ENCODE data around the gene WNK2. TPM values are rescaled to one million over a fixed set of nuclear protein-coding genes. Genes with fewer than 3 reads are reported as not detected.

The WNK2 gene
- total RNA-seq, 2 experiments from 2014 or later = 0.31 to 0.55 TPM

DNA sequence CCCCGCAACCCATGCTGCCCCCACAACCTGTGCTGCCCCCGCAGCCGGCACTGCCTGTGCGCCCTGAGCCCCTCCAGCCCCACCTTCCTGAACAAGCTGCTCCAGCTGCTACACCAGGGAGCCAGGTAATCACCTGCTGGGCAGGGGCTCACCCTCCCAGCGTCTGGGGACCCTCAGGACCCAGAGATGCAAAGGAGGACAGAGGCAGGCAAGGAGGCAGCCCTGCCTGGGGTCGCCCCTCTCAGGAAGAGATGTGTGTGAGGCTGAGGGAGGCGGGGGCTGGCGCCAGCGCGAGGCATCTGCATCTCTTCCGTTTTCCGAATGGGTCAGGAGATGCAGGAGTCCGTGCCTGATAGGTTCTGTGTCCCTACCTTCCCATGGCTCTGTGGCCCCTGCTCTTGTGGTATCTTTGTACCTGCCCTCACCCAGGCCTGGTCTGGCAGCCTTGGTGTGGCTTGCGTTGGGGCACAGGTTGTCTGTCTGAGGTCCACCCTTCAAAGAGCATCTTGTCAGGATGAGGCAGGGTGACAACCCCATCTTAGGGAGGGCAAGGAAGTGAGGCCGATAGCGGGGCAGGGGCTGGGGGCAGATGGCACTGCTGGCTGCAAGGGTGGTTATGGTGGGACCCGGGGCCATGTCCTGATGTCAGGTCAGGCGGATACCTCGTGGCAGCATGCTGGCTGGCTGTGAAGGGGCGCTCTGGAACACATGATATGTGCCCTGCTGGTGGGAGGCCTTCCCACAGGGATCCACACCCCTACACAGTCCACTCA lies 75.7 kb downstream of the WNK2 start:
- ChIA-PET CTCF (no interaction called here), POLR2A (no interaction called here)

DNA sequence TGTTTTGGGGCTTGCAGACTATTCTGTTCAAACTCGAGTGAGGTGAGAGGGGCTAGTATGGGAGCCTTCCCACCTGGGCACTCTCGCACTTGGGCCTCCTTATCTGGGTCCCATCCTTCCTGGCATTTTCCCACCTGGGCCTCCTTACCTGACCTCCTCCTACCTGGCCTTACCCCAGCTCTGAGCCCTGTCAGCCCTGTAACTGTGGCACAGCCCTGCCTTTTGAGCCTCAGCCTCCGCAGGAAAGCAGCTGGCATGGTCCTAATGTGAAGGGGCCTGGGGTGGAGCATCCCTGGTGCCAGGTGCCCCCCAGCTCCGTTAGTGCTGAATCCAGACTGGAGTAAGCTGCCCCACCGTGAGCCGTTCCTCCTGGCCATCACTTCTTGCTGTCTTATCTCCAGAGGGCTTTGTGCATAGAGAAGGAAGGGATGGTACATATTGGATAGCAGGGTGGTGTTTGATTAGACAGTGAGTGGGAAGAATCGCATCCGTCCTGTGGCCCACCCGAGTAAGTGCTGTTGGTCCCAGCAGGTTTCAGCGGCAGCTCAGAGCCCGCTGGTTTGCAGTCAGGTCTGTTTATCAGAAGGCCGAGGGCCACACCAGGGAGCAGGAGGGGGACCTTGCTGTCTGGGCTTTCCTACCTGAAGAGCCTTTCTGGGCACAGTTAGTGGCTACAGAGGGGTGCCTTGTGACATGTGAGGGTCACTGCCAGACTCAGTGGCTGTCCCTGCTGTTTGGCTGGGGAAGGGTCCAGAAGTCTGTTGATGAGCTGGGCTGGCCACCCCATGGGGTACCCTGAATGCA lies 76.5 kb downstream of the WNK2 start:
- CTCF ChIA-PET = interaction anchor here (0.6 kb wide), 1 partner anchor 27 kb away, joined by 3 read pairs; no protein-coding TSS in a partner anchor
- POLR2A ChIA-PET = no interaction called here

DNA sequence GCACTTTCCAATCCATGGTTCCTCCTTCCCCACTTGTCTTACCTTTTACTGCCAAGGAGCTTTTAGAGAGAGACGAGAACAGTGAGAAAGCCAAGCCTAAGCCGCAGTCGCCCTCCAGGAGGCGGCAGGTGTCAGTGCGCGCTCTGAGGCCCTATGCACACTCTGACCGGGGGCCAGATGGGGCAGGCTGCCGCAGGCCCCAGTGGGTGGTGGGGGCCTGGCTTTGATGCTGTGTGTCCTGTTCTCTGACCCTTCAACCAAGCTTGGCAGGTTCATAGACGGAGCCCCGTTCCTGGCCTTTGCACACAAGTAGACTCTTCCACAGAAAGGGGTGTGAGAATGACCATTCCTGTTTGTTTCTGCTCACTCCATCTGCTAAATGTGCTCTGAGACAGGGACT lies 77.3 kb downstream of the WNK2 start:
- CTCF ChIA-PET = interaction anchor here (0.6 to 1.6 kb wide), 2 partner anchors 28 to 42 kb away, joined by 3 read pairs; no protein-coding TSS in a partner anchor

DNA sequence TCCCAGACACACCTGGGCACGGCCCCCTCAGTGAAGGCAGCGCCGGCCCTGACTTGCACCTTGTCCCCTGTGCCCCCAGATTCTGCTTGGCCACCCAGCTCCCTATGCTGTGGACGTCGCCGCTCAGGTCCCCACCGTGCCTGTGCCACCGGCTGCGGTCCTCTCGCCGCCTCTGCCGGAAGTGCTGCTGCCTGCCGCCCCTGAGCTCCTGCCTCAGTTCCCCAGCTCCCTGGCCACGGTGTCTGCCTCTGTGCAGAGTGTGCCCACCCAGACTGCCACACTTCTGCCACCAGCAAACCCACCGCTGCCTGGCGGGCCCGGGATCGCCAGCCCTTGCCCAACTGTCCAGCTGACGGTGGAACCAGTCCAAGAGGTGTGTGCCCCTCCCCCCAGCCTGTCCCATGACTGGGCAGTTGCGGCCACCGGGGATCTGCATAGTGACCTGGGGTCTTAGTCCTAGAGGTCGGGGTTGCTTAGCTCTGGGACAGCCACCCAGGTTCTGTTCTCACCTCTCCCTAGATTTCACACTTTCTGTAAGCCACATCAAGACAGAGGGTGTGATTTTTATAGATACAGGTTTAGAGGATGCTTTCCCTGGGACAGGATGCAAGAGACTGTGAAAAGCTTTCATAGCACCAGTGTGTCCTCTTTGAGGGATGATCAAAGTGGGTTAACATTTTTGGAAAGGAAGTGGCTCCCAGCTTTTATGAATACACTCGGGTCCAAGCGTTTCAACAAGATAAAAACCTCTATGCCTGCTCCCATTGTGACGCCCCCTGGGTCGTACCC lies 78.0 kb downstream of the WNK2 start:
- ChIA-PET CTCF (interaction anchor here (1.6 kb wide), 1 partner anchor 41 kb away, joined by 3 read pairs; no protein-coding TSS in a partner anchor), POLR2A (no interaction called here)

More for the DNA sequence above, 77.3 kb downstream of the WNK2 start:
- POLR2A ChIA-PET = no interaction called here

DNA sequence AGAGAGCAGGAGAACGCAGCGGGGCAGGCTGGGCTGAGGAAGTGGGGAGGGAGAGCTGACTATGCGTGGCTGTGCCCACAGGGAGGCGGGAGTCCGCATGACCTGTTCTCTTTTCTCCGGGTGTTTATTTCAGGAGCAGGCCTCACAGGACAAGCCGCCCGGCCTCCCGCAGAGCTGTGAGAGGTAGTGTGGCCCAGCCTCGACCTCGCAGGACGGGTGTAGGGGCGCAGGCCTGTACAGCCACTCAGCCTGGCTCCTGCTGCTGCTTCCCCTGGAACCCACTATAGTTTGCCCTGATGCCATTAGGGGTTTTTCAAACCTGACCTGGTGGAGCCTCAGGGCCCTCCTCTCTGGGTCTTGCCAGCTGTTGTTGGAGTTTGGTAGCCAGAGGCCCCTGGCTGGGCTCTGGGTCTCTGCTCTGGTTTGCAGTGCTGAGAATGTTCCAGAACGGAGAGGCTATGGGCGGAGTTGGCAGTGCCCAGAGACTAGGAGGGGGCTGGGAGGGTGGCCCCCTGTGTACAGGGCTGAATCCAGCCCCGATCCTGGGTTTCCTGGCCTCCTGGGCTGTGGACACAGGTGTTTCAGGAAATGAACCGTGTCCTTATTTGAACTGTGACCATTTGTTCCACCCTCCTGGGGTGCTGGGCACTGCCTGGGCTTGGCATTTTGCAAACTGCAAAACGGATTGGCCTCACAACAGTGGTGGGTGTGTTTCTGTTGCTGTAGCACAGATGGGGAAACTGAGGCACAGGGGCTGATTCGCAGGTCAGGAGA lies 78.8 kb downstream of the WNK2 start:
- POLR2A ChIA-PET = no interaction called here
- CTCF ChIA-PET = interaction anchor here (1.6 kb wide), 1 partner anchor 40 kb away, joined by 3 read pairs; no protein-coding TSS in a partner anchor

DNA sequence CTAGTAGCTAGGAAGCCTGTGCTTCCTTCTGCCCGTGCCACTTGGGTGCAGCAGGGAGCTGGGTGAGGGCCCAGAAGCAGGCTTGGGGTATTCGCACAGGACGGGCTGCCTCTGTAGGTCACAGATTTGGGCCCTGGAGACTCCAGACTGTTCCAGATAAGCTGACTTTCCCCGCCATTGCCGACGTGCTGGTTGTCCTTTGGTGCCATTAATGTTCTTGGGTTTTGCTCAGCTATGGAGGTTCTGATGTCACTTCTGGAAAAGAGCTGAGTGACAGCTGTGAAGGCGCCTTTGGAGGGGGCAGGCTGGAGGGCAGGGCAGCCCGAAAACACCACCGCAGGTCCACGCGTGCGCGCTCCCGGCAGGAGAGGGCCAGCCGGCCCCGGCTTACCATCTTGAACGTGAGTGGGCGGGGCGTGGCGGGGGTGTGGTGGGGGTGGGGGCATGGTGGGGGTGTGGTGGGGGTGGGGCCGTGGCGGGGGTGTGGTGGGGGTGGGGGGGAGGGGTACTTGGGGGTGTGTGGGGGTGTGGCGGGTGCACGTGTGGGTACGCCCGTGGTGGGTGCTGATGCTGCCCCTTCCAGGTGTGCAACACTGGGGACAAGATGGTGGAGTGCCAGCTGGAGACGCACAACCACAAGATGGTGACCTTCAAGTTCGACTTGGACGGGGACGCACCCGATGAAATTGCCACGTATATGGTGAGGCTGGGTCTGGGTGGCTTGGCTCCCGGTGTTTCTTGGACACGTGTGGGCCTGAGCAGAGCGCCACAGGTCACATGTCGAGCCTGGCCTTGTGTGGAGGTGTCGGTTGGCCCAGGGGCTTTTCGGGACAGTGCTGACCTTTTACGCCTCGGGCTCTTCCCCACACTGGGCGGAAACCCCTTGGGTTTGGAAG lies 79.6 kb downstream of the WNK2 start:
- POLR2A ChIA-PET = no interaction called here
- CTCF ChIA-PET = interaction anchor here (0.5 kb wide), 1 partner anchor 137 kb away, joined by 3 read pairs; no protein-coding TSS in a partner anchor

DNA sequence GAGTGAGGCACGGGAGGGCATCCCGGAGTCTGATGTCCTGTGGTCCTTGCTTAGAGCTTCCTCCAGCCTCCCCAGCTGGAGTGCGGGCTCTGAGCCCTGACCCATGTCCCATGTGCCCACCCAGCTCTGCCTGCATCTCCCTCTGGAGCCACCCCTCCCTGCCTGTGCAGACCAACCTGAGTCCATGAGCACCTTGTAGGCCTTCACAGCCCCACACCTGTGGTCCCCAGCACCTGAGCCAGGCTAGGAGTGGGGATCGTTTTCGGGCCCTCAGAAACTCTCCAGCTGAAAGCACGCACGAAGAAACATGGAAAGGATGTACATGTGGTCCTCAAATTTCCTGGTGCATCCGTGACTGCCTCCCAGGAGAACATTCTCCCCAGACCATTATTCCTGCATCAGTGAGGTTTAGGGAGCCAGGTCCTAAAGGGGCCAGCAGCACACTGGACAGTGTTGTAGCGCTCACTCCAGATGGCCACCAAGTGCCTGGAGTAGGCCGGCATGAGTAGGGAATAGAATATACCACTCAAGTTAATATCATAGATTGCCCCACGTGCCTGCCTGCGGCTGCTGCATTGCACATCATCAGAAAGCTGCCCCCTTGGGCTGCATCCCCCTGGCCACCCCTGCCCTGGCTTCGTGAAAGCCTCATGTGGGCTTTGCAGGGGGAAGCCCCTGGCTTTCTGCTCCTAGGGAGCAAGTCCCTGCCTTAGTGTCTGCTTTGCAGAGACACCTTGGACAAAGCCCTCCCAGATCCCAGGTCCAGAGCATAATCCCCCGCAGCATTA lies 80.6 kb downstream of the WNK2 start:
- CTCF ChIA-PET = interaction anchor here (0.5 kb wide), 1 partner anchor 138 kb away, joined by 3 read pairs; no protein-coding TSS in a partner anchor
- POLR2A ChIA-PET = no interaction called here

DNA sequence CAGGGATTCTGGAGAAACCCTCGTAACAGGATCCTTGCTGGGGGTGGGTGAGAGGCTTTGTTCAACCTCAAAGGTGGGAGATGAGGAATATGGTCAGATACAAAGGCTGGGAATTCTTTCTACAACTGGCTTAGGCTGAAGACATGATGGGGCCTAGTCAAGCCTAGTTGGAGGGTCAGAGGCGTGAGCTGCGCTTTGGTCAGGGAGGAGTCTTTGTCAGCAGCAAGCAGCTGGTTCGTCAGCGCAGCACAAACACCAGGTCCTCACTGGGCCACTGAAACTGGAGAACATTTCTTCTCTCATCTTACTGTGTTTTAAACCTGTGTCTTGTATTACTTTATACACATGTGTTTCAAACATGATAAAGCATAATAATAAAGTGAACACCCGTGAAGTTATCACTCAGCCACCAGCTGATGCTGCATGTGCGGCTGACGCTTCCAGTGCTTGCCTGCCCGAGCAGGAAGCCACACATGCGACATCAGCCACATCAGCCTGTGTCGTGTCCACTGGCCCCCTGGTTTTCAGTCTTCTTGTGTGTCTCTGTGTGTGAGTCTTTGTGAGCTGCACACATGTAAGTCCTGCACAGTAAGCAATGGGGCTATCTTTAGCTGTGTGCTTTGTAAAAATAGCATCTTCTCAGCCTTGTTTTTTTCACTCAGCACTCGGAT lies 81.5 kb downstream of the WNK2 start:
- CTCF ChIA-PET = no interaction called here
- POLR2A ChIA-PET = no interaction called here

DNA sequence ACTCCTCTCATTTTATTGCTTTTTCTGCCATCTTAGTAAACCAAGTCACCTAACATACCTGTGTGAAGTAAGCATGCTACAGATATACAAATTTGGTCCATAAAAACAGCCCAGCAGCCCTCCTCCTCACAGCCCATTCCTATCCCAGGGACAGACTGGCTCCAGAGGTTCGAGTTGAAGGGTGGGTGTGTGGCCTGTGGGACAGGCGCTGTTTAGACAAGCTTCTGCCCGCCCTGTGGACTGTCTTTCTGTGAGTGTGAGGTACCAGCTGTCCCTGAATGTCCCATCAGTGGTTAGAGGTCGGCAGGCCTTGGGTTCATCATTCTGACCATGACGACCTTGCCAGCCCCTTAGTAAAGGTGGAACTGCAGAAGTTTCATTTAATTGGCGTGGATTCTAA lies 82.0 kb downstream of the WNK2 start:
- ChIA-PET POLR2A (no interaction called here), CTCF (no interaction called here)

DNA sequence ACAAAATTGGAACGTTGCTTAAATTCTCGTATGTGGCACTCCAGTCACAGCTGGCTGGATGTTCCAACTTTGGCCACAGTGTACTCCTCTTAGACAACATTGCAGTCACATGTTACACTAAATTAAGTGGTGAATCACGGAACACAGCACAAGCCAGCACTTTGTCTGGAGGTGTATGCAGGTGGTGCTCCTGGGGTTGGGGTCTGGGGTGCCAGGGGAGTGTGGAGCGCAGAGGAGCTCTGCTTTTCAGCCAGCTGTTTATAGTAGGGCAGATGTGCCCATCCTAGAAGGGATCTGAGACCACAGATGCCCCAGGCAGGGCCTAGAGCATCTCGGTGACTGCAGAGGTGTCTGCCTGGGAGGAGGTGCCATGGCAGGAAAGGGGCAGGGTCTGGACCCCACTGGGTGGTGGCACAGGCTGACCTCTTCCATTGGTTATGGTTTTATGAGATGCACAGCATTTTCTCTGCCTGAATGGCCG lies 82.6 kb downstream of the WNK2 start:
- ChIA-PET CTCF (no interaction called here), POLR2A (no interaction called here)

DNA sequence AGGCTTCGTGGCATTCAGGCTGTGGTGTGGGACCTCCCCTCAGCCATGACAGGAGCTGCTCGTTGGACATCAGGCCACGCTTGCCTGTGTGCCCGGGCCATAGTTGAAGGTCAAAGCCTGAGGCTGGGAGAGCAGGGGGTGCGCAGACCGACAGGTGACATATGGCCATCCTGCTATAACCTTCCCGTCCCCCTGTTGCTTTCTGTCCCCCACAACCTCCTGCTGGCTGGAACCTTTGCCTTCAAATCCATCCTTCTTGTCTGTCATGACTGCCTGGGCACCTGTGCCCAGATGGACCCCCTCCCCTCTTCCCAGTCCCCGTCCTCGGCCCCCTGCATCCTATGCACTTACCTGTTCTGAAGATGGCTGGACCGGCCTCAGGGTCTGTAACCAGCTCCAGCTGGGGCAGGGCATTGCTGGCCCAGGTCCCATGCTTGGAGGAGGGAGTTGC lies 83.2 kb downstream of the WNK2 start:
- ChIA-PET POLR2A (no interaction called here), CTCF (no interaction called here)

DNA sequence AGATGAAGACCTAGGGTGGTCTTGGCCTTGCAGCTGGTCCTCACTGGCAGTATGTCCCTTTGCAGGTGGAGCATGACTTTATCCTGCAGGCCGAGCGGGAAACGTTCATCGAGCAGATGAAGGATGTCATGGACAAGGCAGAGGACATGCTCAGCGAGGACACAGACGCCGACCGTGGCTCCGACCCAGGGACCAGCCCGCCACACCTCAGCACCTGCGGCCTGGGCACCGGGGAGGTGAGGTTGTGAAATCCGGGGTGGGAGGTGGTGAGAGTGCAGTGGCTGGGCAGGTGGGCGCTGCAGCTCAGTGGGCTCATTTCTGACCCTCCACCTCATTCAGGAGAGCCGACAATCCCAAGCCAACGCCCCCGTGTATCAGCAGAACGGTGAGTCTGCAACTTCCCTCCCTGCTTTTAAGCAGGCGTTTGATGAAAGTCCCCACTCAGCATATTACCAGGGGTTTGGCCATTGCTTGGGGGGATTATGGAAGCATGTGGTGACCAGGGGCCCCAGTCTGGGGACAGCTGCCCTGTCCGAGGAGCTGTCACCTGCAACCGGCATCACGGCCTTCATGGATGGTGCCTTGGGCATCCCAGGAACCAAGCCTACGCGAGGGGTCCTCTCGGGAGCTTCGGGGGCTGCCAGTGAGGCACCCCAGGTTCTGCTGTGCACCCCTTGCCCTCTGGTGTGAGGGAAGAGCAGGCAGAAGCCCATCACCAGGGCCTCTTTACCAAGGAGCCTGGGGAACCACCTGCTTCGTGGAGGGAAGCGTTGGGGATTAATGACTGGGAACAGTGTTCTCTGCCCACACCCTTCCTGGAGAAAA lies 84.0 kb downstream of the WNK2 start:
- POLR2A ChIA-PET = no interaction called here
- CTCF ChIA-PET = no interaction called here

DNA sequence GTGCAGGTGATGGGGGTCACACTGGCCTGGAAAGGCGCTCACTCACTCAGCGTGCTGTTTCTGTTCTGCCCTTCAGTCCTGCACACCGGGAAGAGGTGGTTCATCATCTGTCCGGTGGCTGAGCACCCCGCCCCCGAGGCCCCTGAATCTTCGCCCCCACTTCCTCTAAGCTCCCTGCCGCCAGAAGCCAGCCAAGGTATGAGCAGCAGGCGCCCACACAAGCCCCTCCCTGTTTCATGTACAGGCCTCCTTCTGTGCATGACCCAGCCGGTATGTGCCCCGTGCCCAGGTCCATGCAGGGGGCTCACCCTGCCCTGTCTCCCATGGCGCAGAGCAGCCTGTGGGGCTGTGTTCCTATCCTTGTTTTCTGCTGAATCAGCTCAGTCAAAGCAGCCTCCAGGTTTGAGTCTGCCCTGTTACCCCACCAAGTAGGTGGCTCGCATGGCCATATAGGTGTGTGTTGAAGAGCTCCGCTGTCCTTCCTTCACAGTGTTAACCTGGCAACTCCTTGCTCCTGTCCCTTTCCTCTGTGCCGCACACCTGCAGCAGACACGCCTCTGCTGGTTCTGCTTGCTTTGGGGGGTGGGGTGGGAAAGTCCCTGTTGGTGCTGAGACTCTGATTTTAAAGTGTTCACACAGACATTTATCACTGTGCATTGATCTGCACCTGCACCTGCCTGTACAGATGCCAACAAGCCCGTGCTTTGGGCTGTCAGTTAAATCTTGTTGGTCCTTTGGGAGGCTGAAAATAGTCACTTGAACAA lies 84.8 kb downstream of the WNK2 start:
- POLR2A ChIA-PET = no interaction called here
- CTCF ChIA-PET = no interaction called here

DNA sequence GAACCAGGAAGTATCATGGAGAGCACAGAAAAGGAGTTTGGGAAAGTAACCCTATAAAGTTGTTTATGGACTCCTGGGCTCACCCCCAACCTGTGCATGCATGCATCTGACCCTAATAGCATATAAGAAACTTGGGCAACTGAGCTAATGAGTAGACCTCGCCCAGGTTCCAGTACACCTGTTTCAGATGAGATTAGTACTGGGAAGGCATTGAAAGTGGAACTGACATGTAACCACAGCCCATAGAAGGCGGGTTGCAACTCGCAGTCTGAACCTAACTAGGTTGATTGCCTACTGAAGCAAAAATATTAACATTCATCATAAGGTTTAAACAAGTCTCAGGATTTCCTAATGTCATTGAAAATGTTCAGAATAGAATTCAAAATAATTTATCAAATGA lies 87.0 kb downstream of the WNK2 start:
- ChIA-PET CTCF (no interaction called here), POLR2A (no interaction called here)

DNA sequence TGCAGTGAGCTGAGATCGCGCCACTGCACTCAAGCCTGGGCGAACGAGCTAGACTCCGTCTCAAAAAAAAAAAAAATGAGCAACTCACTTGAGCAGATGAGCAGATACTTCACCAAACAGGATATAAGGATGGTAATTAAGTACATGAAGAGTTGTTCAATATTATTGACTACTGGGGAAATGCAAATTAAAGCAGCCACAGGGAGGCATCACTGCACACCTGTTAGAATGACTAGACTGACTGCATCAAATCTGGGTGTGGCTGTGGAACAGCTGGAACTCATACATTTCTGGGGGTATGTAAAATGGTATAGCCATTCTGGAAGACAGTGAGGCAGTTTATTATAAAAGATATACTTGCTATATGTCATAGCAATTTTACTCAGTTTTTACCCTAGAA lies 93.0 kb downstream of the WNK2 start:
- ChIA-PET POLR2A (no interaction called here), CTCF (interaction anchor here (0.6 kb wide), 1 partner anchor 37 kb away, joined by 3 read pairs; no protein-coding TSS in a partner anchor)

Data from activated CD8-positive, alpha-beta memory T cell treated with anti-CD3 and anti-CD28 coated beads for 36 hours (primary cell).